ENCODE results near the gene FUT9. TPM values are rescaled to one million over a fixed set of nuclear protein-coding genes. Genes with fewer than 3 reads are reported as not detected.

FUT9 gene
- total RNA-seq, 5 donors from 2014 or later (not counting 1 experiment from before 2014, with no cell fraction given) = not detected

DNA sequence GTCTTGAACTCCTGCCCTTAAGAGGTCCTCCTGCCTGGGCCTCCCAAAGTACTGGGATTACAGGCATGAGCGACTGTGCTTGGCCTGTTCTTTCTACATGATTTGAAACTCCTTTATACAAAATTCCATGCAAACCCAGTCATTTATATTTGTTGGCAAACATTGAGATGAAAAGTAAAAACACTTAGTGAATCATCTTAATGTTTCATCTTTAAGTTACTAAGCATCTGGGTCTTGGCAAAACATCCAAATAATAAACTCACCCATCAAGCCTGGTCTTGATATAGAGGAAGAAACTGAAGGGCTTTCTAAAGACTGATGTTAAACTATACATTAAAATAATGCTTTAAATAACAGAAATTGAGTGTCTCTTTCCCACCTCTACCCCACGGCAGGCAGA lies 95.1 kb downstream of the FUT9 start:
- no peaks in the 10 kb centered on the region for H3K27me3 Mint-ChIP-seq
- H3K9me3 ChIP-seq = no peaks in the 10 kb centered on the region
- no peak overlapping the region for H3K4me3 ChIP-seq (ENCODE audit: control insufficient read depth in 1 of 2, extremely low read depth in 1 of 2, low read length in 1 of 2)
- ChIA-PET POLR2A (no interaction called here), CTCF (interaction anchor here in 1 of 2 donors (0.6 kb wide), 1 partner anchor 1025 kb away, joined by 4 read pairs; no protein-coding TSS in a partner anchor)
- H3K9me3 Mint-ChIP-seq = no peaks in the 10 kb centered on the region
- DNase-seq (no peak), ATAC-seq (replicated peaks in 1 of 4) (no peak)
- H3K4me3 Mint-ChIP-seq = no peak overlapping the region
- no peak overlapping the region for H3K27ac ChIP-seq (ENCODE audit: low read length)
- no peak overlapping the region for H3K27ac Mint-ChIP-seq
- no peaks in the 10 kb centered on the region for H3K36me3 Mint-ChIP-seq
- H3K4me1 Mint-ChIP-seq = no peaks in the 10 kb centered on the region
- H3K4me1 ChIP-seq (ENCODE audit: control insufficient read depth in 1 of 2, extremely low read depth in 1 of 2, insufficient read depth in 2 of 2, low read length in 2 of 2) = no peaks in the 10 kb centered on the region
- WGBS (ENCODE audit: insufficient coverage) = no CpG with 5 or more reads among the region's 2 CpGs
- no peaks in the 10 kb centered on the region for H3K36me3 ChIP-seq (ENCODE audit: control insufficient read depth in 2 of 2, extremely low read depth in 1 of 2, insufficient read depth in 1 of 2, low read length in 1 of 2)
- H3K27me3 ChIP-seq (replicated peaks in 1 of 2; ENCODE audit: control insufficient read depth in 2 of 2, extremely low read depth in 1 of 2, insufficient read depth in 2 of 2, low read length in 1 of 2) = no peaks in the 10 kb centered on the region

DNA sequence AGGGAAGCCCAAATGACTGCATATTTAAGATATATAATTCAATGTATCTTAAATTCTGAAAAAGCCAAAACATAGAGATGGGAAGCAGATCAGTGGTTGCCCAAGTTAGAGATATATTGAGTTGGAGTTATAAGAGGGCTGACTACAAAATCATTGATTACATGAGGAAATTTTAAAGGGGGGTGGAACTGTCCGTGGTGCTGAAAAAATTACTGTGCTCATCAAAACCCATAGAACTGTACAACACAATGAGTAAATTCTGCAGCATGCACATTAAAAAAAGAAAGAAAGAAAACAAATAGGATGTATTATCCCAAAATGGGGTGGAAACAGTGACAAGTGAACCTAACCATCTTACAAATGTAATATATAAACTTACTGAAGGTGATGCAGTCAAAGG lies 100.9 kb downstream of the FUT9 start:
- Histone ChIP-seq H3K27ac (ENCODE audit: low read length) (no peak overlapping the region), H3K36me3 (ENCODE audit: control insufficient read depth in 2 of 2, extremely low read depth in 1 of 2, insufficient read depth in 1 of 2, low read length in 1 of 2) (no peaks in the 10 kb centered on the region), H3K4me1 (ENCODE audit: control insufficient read depth in 1 of 2, extremely low read depth in 1 of 2, insufficient read depth in 2 of 2, low read length in 2 of 2) (no peaks in the 10 kb centered on the region), H3K27me3 (replicated peaks in 1 of 2; ENCODE audit: control insufficient read depth in 2 of 2, extremely low read depth in 1 of 2, insufficient read depth in 2 of 2, low read length in 1 of 2) (no peaks in the 10 kb centered on the region), H3K4me3 (ENCODE audit: control insufficient read depth in 1 of 2, extremely low read depth in 1 of 2, low read length in 1 of 2) (no peak overlapping the region), H3K9me3 (no peaks in the 10 kb centered on the region)
- no peak for ATAC-seq (replicated peaks in 1 of 4)
- POLR2A ChIA-PET = no interaction called here
- Mint-ChIP-seq H3K27me3 (no peaks in the 10 kb centered on the region), H3K36me3 (no peaks in the 10 kb centered on the region), H3K4me3 (no peak overlapping the region), H3K4me1 (no peaks in the 10 kb centered on the region), H3K27ac (no peak overlapping the region), H3K9me3 (no peaks in the 10 kb centered on the region)
- WGBS (ENCODE audit: insufficient coverage) = no CpG with 5 or more reads among the region's 1 CpG
- peak in 1 of 35 experiments; percentile 3 for DNase-seq
- CTCF ChIA-PET = no interaction called here

DNA sequence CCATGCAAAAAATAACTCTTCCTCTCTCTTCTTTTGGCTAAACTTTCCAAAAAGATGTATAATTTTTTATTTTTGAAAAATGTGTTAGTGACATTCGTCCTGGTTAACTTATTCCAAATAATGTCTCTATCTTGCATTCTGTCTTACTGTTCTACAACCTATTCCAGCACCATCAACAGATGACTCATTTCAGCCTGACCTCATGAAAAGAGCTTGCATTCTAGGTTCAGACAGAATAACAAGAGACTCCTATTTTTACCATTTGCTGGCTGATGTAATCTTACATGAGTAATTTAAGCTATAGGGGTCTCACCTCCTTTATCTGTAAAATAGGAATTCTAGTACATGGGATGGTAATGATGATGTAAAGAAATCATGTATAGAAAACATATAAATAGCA lies 109.0 kb downstream of the FUT9 start:
- H3K4me1 Mint-ChIP-seq = no peaks in the 10 kb centered on the region
- no peak for DNase-seq
- CTCF ChIA-PET = no interaction called here

DNA sequence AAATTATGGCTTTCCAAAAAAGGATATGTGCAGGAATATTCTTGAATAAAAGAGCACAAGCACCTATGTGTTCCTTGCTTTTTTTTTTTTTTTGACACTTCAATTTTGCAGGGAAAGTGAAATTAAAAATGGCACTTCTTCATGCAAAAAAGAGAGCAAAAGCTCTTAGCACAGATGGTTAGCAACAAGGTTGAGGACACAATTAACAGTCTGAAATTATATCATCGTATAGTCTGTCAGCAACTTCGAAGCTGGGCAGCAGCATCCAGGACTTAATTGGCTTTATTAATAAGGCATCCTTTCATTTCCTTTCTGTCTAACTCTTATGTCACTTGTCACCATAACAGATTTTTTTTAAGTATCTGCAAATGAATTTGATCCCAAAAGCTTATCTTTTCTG lies 122.6 kb downstream of the FUT9 start:
- POLR2A ChIA-PET = no interaction called here
- Histone ChIP-seq H3K27ac (ENCODE audit: low read length) (no peak overlapping the region), H3K4me3 (ENCODE audit: control insufficient read depth in 1 of 2, extremely low read depth in 1 of 2, low read length in 1 of 2) (no peak overlapping the region), H3K36me3 (ENCODE audit: control insufficient read depth in 2 of 2, extremely low read depth in 1 of 2, insufficient read depth in 1 of 2, low read length in 1 of 2) (no peaks in the 10 kb centered on the region), H3K4me1 (ENCODE audit: control insufficient read depth in 1 of 2, extremely low read depth in 1 of 2, insufficient read depth in 2 of 2, low read length in 2 of 2) (no peaks in the 10 kb centered on the region), H3K27me3 (replicated peaks in 1 of 2; ENCODE audit: control insufficient read depth in 2 of 2, extremely low read depth in 1 of 2, insufficient read depth in 2 of 2, low read length in 1 of 2) (peaks cover 0 to 3% of the 10 kb centered on the region in 2 experiments), H3K9me3 (no peaks in the 10 kb centered on the region)
- WGBS (ENCODE audit: insufficient coverage) = 93% methylated on average over 2 of the region's 2 CpGs
- no peaks in the 10 kb centered on the region for H3K4me1 Mint-ChIP-seq
- H3K9me3 Mint-ChIP-seq = peaks cover 0 to 4% (median 0%) of the 10 kb centered on the region in 3 donors
- no peaks in the 10 kb centered on the region for H3K36me3 Mint-ChIP-seq
- H3K27ac Mint-ChIP-seq = no peak overlapping the region
- H3K4me3 Mint-ChIP-seq = no peak overlapping the region
- DNase-seq (no peak), ATAC-seq (replicated peaks in 1 of 4) (no peak)
- H3K27me3 Mint-ChIP-seq = peaks cover 0 to 4% of the 10 kb centered on the region in 2 donors
- CTCF ChIA-PET = no interaction called here

More for the DNA sequence above, 109.0 kb downstream of the FUT9 start:
- no peak overlapping the region for H3K4me3 ChIP-seq (ENCODE audit: control insufficient read depth in 1 of 2, extremely low read depth in 1 of 2, low read length in 1 of 2)
- peaks cover 0 to 9% (median 4%) of the 10 kb centered on the region in 3 donors for H3K9me3 Mint-ChIP-seq
- no peaks in the 10 kb centered on the region for H3K9me3 ChIP-seq
- no peak overlapping the region for H3K27ac Mint-ChIP-seq
- ATAC-seq (replicated peaks in 1 of 4) = no peak
- H3K4me1 ChIP-seq (ENCODE audit: control insufficient read depth in 1 of 2, extremely low read depth in 1 of 2, insufficient read depth in 2 of 2, low read length in 2 of 2) = no peaks in the 10 kb centered on the region
- H3K27me3 ChIP-seq (replicated peaks in 1 of 2; ENCODE audit: control insufficient read depth in 2 of 2, extremely low read depth in 1 of 2, insufficient read depth in 2 of 2, low read length in 1 of 2) = no peaks in the 10 kb centered on the region
- POLR2A ChIA-PET = no interaction called here
- H3K27ac ChIP-seq (ENCODE audit: low read length) = no peak overlapping the region
- WGBS (ENCODE audit: insufficient coverage) = no CpG with 5 or more reads among the region's 1 CpG
- H3K27me3 Mint-ChIP-seq = no peaks in the 10 kb centered on the region
- H3K4me3 Mint-ChIP-seq = no peak overlapping the region
- no peaks in the 10 kb centered on the region for H3K36me3 ChIP-seq (ENCODE audit: control insufficient read depth in 2 of 2, extremely low read depth in 1 of 2, insufficient read depth in 1 of 2, low read length in 1 of 2)
- H3K36me3 Mint-ChIP-seq = no peaks in the 10 kb centered on the region

DNA sequence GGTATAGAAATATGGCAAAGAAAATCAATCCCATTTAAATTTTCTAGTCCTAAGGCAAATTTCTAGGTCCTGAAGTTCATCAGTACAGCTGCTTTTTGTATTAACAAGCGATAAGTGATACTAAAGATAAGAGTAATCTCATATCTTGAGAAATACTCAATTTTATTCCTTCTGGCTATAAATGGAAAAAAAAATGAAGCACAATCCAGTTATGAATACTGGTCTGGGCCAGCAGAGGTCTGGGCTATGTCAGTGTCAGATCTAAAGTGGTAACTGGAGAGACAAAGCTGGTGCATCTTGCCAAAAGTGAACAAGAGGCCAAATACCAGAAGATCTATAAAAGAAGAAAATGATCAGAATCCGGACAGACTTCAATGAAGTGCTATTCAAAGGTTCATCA lies 126.4 kb downstream of the FUT9 start:
- Mint-ChIP-seq H3K27ac (no peak overlapping the region), H3K4me3 (no peak overlapping the region), H3K36me3 (no peaks in the 10 kb centered on the region), H3K9me3 (peaks cover 0 to 4% (median 0%) of the 10 kb centered on the region in 3 donors), H3K4me1 (no peaks in the 10 kb centered on the region), H3K27me3 (peaks cover 0 to 4% of the 10 kb centered on the region in 2 donors)
- H3K27ac ChIP-seq (ENCODE audit: low read length) = no peak overlapping the region
- DNase-seq (no peak), ATAC-seq (replicated peaks in 1 of 4) (no peak)
- CTCF ChIA-PET = interaction anchor here in 1 of 2 donors (0.8 kb wide), 1 partner anchor 17 kb away, joined by 6 read pairs; no protein-coding TSS in a partner anchor
- H3K9me3 ChIP-seq = no peaks in the 10 kb centered on the region
- WGBS (ENCODE audit: insufficient coverage) = no CpG with 5 or more reads among the region's 2 CpGs
- POLR2A ChIA-PET = no interaction called here
- no peaks in the 10 kb centered on the region for H3K36me3 ChIP-seq (ENCODE audit: control insufficient read depth in 2 of 2, extremely low read depth in 1 of 2, insufficient read depth in 1 of 2, low read length in 1 of 2)
- H3K4me1 ChIP-seq (ENCODE audit: control insufficient read depth in 1 of 2, extremely low read depth in 1 of 2, insufficient read depth in 2 of 2, low read length in 2 of 2) = no peaks in the 10 kb centered on the region
- no peak overlapping the region for H3K4me3 ChIP-seq (ENCODE audit: control insufficient read depth in 1 of 2, extremely low read depth in 1 of 2, low read length in 1 of 2)
- H3K27me3 ChIP-seq (replicated peaks in 1 of 2; ENCODE audit: control insufficient read depth in 2 of 2, extremely low read depth in 1 of 2, insufficient read depth in 2 of 2, low read length in 1 of 2) = peaks cover 0 to 3% of the 10 kb centered on the region in 2 experiments

DNA sequence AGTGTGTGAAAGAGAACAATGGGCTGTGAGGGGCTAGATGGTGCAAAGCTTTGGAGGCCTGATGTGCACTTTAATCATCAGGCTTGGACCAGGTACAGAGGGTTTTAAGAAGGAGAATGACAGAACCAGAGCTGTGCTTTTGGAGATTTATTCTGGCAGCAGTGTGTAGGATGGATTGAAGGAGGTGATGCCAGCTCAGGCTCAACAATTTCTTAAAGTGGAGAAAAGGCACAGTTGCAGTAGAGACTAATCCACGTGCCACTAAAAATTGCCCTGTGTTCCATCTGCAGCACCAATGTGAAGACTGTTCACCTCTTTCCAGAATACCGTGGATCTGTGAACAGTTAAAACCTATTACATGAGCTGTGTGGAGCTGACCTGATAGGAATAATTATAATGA lies 134.7 kb downstream of the FUT9 start:
- DNase-seq = no peak
- POLR2A ChIA-PET = interaction anchor here in 1 of 2 donors (0.5 kb wide), 1 partner anchor 395 kb away, joined by 3 read pairs; no protein-coding TSS in a partner anchor
- no peak overlapping the region for H3K27ac Mint-ChIP-seq
- no peaks in the 10 kb centered on the region for H3K36me3 Mint-ChIP-seq
- no peak for ATAC-seq (replicated peaks in 1 of 4)
- H3K27me3 ChIP-seq (replicated peaks in 1 of 2; ENCODE audit: control insufficient read depth in 2 of 2, extremely low read depth in 1 of 2, insufficient read depth in 2 of 2, low read length in 1 of 2) = no peaks in the 10 kb centered on the region
- no peaks in the 10 kb centered on the region for H3K4me1 ChIP-seq (ENCODE audit: control insufficient read depth in 1 of 2, extremely low read depth in 1 of 2, insufficient read depth in 2 of 2, low read length in 2 of 2)
- 57% methylated on average over 1 of the region's 2 CpGs for WGBS (ENCODE audit: insufficient coverage)
- H3K4me3 ChIP-seq (ENCODE audit: control insufficient read depth in 1 of 2, extremely low read depth in 1 of 2, low read length in 1 of 2) = no peak overlapping the region
- H3K9me3 Mint-ChIP-seq = no peaks in the 10 kb centered on the region
- no peaks in the 10 kb centered on the region for H3K36me3 ChIP-seq (ENCODE audit: control insufficient read depth in 2 of 2, extremely low read depth in 1 of 2, insufficient read depth in 1 of 2, low read length in 1 of 2)
- H3K9me3 ChIP-seq = no peaks in the 10 kb centered on the region
- H3K4me3 Mint-ChIP-seq = no peak overlapping the region
- H3K27ac ChIP-seq (ENCODE audit: low read length) = no peak overlapping the region
- no peaks in the 10 kb centered on the region for H3K4me1 Mint-ChIP-seq
- H3K27me3 Mint-ChIP-seq = peaks cover 0 to 3% of the 10 kb centered on the region in 2 donors
- CTCF ChIA-PET = no interaction called here

DNA sequence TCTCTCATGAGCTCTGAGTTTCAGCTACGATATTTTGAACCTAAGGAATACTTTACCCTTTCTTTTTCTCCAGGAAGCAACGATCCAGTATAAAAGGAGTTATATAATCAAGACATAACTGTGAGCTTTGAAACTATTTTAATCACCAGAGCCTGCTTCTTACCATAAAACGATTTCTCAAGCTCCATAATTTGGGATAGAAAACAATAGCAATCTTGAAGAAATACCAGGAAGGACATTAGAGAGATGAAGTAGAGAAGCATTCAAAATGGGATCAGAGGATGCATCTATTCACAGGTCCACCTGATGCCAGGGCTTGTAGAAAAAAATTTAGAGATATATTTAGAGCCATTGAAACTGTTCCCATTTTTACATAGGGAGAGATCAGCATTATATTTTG lies 135.9 kb downstream of the FUT9 start:
- Mint-ChIP-seq H3K27me3 (peaks cover 0 to 3% of the 10 kb centered on the region in 2 donors), H3K27ac (no peak overlapping the region), H3K4me3 (no peak overlapping the region), H3K9me3 (no peaks in the 10 kb centered on the region), H3K36me3 (no peaks in the 10 kb centered on the region), H3K4me1 (peaks cover 0 to 3% (median under 1%) of the 10 kb centered on the region in 3 donors)
- ChIA-PET CTCF (no interaction called here), POLR2A (no interaction called here)
- Histone ChIP-seq H3K4me3 (ENCODE audit: control insufficient read depth in 1 of 2, extremely low read depth in 1 of 2, low read length in 1 of 2) (no peak overlapping the region), H3K9me3 (no peaks in the 10 kb centered on the region), H3K27me3 (replicated peaks in 1 of 2; ENCODE audit: control insufficient read depth in 2 of 2, extremely low read depth in 1 of 2, insufficient read depth in 2 of 2, low read length in 1 of 2) (no peaks in the 10 kb centered on the region), H3K4me1 (ENCODE audit: control insufficient read depth in 1 of 2, extremely low read depth in 1 of 2, insufficient read depth in 2 of 2, low read length in 2 of 2) (no peaks in the 10 kb centered on the region), H3K36me3 (ENCODE audit: control insufficient read depth in 2 of 2, extremely low read depth in 1 of 2, insufficient read depth in 1 of 2, low read length in 1 of 2) (no peaks in the 10 kb centered on the region), H3K27ac (ENCODE audit: low read length) (no peak overlapping the region)
- no CpG with 5 or more reads among the region's 3 CpGs for WGBS (ENCODE audit: insufficient coverage)
- no peak for ATAC-seq (replicated peaks in 1 of 4)
- no peak for DNase-seq
